IMR-90 (cell line): ENCODE data around the gene CAVIN1.

Source experiments
- MXI1 ChIP-seq: IDR thresholded peaks from 2 replicates; pipeline ENCODE4 v1.6.1; 2012; ENCODE audit warnings: low read depth, mild to moderate bottlenecking, low read length, moderate library complexity, borderline replicate concordance
- RCOR1 ChIP-seq: IDR thresholded peaks from 2 replicates; pipeline ENCODE4 v1.6.1; 2012; ENCODE audit warnings: mild to moderate bottlenecking, low read length, improper control_type of control experiment; ENCODE audit not compliant: insufficient replicate concordance
- SMC3 ChIP-seq: fragments of 150-350 bp; IDR thresholded peaks from 2 replicates; pipeline ENCODE4 v1.6.1; 2016; ENCODE audit warnings: low read depth, mild to moderate bottlenecking, antibody characterized with exemption, low read length, moderate library complexity
- TF ChIP-seq, protein P1 (sequence below): conservative IDR thresholded peaks from 2 replicates; pipeline ENCODE4 v1.5.1; 2012; ENCODE audit warnings: mild to moderate bottlenecking, low read depth, low read length, improper control_type of control experiment
- TF ChIP-seq, protein P2 (sequence below): fragments of 150-350 bp; IDR thresholded peaks from 2 replicates; pipeline ENCODE4 v1.6.1; 2016; ENCODE audit warnings: low read depth, mild to moderate bottlenecking, low read length, moderate library complexity, borderline replicate concordance

- TF ChIP-seq, protein P1, sequence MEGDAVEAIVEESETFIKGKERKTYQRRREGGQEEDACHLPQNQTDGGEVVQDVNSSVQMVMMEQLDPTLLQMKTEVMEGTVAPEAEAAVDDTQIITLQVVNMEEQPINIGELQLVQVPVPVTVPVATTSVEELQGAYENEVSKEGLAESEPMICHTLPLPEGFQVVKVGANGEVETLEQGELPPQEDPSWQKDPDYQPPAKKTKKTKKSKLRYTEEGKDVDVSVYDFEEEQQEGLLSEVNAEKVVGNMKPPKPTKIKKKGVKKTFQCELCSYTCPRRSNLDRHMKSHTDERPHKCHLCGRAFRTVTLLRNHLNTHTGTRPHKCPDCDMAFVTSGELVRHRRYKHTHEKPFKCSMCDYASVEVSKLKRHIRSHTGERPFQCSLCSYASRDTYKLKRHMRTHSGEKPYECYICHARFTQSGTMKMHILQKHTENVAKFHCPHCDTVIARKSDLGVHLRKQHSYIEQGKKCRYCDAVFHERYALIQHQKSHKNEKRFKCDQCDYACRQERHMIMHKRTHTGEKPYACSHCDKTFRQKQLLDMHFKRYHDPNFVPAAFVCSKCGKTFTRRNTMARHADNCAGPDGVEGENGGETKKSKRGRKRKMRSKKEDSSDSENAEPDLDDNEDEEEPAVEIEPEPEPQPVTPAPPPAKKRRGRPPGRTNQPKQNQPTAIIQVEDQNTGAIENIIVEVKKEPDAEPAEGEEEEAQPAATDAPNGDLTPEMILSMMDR, result no peak
- TF ChIP-seq, protein P2, sequence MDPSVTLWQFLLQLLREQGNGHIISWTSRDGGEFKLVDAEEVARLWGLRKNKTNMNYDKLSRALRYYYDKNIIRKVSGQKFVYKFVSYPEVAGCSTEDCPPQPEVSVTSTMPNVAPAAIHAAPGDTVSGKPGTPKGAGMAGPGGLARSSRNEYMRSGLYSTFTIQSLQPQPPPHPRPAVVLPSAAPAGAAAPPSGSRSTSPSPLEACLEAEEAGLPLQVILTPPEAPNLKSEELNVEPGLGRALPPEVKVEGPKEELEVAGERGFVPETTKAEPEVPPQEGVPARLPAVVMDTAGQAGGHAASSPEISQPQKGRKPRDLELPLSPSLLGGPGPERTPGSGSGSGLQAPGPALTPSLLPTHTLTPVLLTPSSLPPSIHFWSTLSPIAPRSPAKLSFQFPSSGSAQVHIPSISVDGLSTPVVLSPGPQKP, result no peak
- TF ChIP-seq RCOR1 (no peak), MXI1 (no peak), SMC3 (no peak)
Observed at GRCh38 chr17:42392692-42393415, 30.2 kb downstream of the CAVIN1 start.
